ENCODE data around the gene HTR5A.
"Not testable (repeated sequence)": the region's sequence is repeated elsewhere in the genome, so short reads cannot be mapped to it uniquely, and the experiment has no call there.

HTR5A gene

GRCh38 chr7:155069992-155070751 is at the start of gene HTR5A:
Gene HTR5A, plus strand, starts transcription at chr7:155070324. Its CDS starts 576 bp downstream, at chr7:155070900.
- Mint-ChIP-seq H3K27me3 (ENCODE audit: low read depth) (peaks cover 26% of the 10 kb centered on the region), H3K4me1 (ENCODE audit: low read depth) (peaks cover 6% of the 10 kb centered on the region), H3K36me3 (ENCODE audit: low read depth) (peaks cover 1% of the 10 kb centered on the region), H3K27ac (no peak within 1 kb of the TSS), H3K9me3 (no peaks in the 10 kb centered on the region), H3K4me3 (no peak within 1 kb of the TSS)

GRCh38 chr7:155020996-155021395 is 49.1 kb upstream of the HTR5A start:
- no peak overlapping the region for H3K27ac Mint-ChIP-seq
- H3K9me3 Mint-ChIP-seq: no peaks in the 10 kb centered on the region
- H3K4me3 Mint-ChIP-seq: no peak overlapping the region
- no peaks in the 10 kb centered on the region for H3K4me1 Mint-ChIP-seq (ENCODE audit: low read depth)
- peaks cover 7% of the 10 kb centered on the region for H3K27me3 Mint-ChIP-seq (ENCODE audit: low read depth)
- no peaks in the 10 kb centered on the region for H3K36me3 Mint-ChIP-seq (ENCODE audit: low read depth)

- H3K4me3 Mint-ChIP-seq: no peak overlapping the region
- H3K9me3 Mint-ChIP-seq: no peaks in the 10 kb centered on the region
- peaks cover 7% of the 10 kb centered on the region for H3K27me3 Mint-ChIP-seq (ENCODE audit: low read depth)
- H3K4me1 Mint-ChIP-seq (ENCODE audit: low read depth): no peaks in the 10 kb centered on the region
- no peaks in the 10 kb centered on the region for H3K36me3 Mint-ChIP-seq (ENCODE audit: low read depth)
- H3K27ac Mint-ChIP-seq: no peak overlapping the region
These were observed 48.4 kb upstream of the HTR5A start for GRCh38 chr7:155021699-155022145.

- Mint-ChIP-seq H3K4me1 (ENCODE audit: low read depth) (peaks cover 7% of the 10 kb centered on the region), H3K4me3 (no peak overlapping the region), H3K9me3 (peaks cover 3% of the 10 kb centered on the region), H3K27me3 (ENCODE audit: low read depth) (peaks cover 9% of the 10 kb centered on the region), H3K36me3 (ENCODE audit: low read depth) (no peaks in the 10 kb centered on the region), H3K27ac (peak overlapping the region; percentile 29)
These were observed 42.2 kb upstream of the HTR5A start for GRCh38 chr7:155027879-155028278.

- no peak overlapping the region for H3K27ac Mint-ChIP-seq
- no peak overlapping the region for H3K4me3 Mint-ChIP-seq
- H3K9me3 Mint-ChIP-seq: no peaks in the 10 kb centered on the region
- no peaks in the 10 kb centered on the region for H3K36me3 Mint-ChIP-seq (ENCODE audit: low read depth)
- H3K4me1 Mint-ChIP-seq (ENCODE audit: low read depth): no peaks in the 10 kb centered on the region
- peaks cover 4% of the 10 kb centered on the region for H3K27me3 Mint-ChIP-seq (ENCODE audit: low read depth)
These were observed 37.1 kb upstream of the HTR5A start for GRCh38 chr7:155032978-155033377.

- H3K27me3 Mint-ChIP-seq (ENCODE audit: low read depth); H3K4me3 Mint-ChIP-seq; H3K27ac Mint-ChIP-seq: not testable (repeated sequence)
These were observed 35.6 kb upstream of the HTR5A start for GRCh38 chr7:155034495-155034894.

GRCh38 chr7:155038335-155038734 is 31.8 kb upstream of the HTR5A start:
- Mint-ChIP-seq H3K36me3 (ENCODE audit: low read depth) (no peaks in the 10 kb centered on the region), H3K27ac (no peak overlapping the region), H3K27me3 (ENCODE audit: low read depth) (peaks cover 16% of the 10 kb centered on the region)

More at GRCh38 chr7:155034495-155034894, 35.6 kb upstream of the HTR5A start:
- not testable (repeated sequence) for H3K36me3 Mint-ChIP-seq (ENCODE audit: low read depth); H3K9me3 Mint-ChIP-seq; H3K4me1 Mint-ChIP-seq (ENCODE audit: low read depth)

GRCh38 chr7:155043756-155044155 is 26.4 kb upstream of the HTR5A start:
- Mint-ChIP-seq H3K4me3 (no peak overlapping the region), H3K4me1 (ENCODE audit: low read depth) (no peaks in the 10 kb centered on the region), H3K36me3 (ENCODE audit: low read depth) (no peaks in the 10 kb centered on the region), H3K27me3 (ENCODE audit: low read depth) (peaks cover 24% of the 10 kb centered on the region), H3K9me3 (no peaks in the 10 kb centered on the region), H3K27ac (no peak overlapping the region)

More at GRCh38 chr7:155038335-155038734, 31.8 kb upstream of the HTR5A start:
- H3K4me1 Mint-ChIP-seq (ENCODE audit: low read depth): no peaks in the 10 kb centered on the region
- H3K4me3 Mint-ChIP-seq: no peak overlapping the region
- no peaks in the 10 kb centered on the region for H3K9me3 Mint-ChIP-seq

GRCh38 chr7:155048006-155048405 is 22.1 kb upstream of the HTR5A start:
- Mint-ChIP-seq H3K27me3 (ENCODE audit: low read depth) (peaks cover 8% of the 10 kb centered on the region), H3K4me1 (ENCODE audit: low read depth) (no peaks in the 10 kb centered on the region), H3K9me3 (no peaks in the 10 kb centered on the region), H3K36me3 (ENCODE audit: low read depth) (no peaks in the 10 kb centered on the region), H3K27ac (no peak overlapping the region), H3K4me3 (no peak overlapping the region)

- Mint-ChIP-seq H3K27ac (no peak overlapping the region), H3K4me1 (ENCODE audit: low read depth) (no peaks in the 10 kb centered on the region), H3K27me3 (ENCODE audit: low read depth) (no peaks in the 10 kb centered on the region), H3K4me3 (no peak overlapping the region), H3K36me3 (ENCODE audit: low read depth) (no peaks in the 10 kb centered on the region), H3K9me3 (no peaks in the 10 kb centered on the region)
These were observed 18.8 kb upstream of the HTR5A start for GRCh38 chr7:155051355-155051754.

- H3K9me3 Mint-ChIP-seq: no peaks in the 10 kb centered on the region
- no peaks in the 10 kb centered on the region for H3K4me1 Mint-ChIP-seq (ENCODE audit: low read depth)
- no peak overlapping the region for H3K27ac Mint-ChIP-seq
- H3K36me3 Mint-ChIP-seq (ENCODE audit: low read depth): no peaks in the 10 kb centered on the region
- H3K27me3 Mint-ChIP-seq (ENCODE audit: low read depth): no peaks in the 10 kb centered on the region
- H3K4me3 Mint-ChIP-seq: no peak overlapping the region
These were observed 17.1 kb upstream of the HTR5A start for GRCh38 chr7:155053002-155053401.

GRCh38 chr7:155054761-155055160 is 15.4 kb upstream of the HTR5A start:
- H3K27ac Mint-ChIP-seq: no peak overlapping the region
- no peaks in the 10 kb centered on the region for H3K9me3 Mint-ChIP-seq
- no peaks in the 10 kb centered on the region for H3K27me3 Mint-ChIP-seq (ENCODE audit: low read depth)

GRCh38 chr7:155057076-155057475 is 13.0 kb upstream of the HTR5A start:
- Mint-ChIP-seq H3K4me1 (ENCODE audit: low read depth) (no peaks in the 10 kb centered on the region), H3K27ac (no peak overlapping the region), H3K9me3 (no peaks in the 10 kb centered on the region), H3K36me3 (ENCODE audit: low read depth) (no peaks in the 10 kb centered on the region), H3K27me3 (ENCODE audit: low read depth) (peaks cover 4% of the 10 kb centered on the region), H3K4me3 (no peak overlapping the region)

More at GRCh38 chr7:155054761-155055160, 15.4 kb upstream of the HTR5A start:
- H3K4me1 Mint-ChIP-seq (ENCODE audit: low read depth): no peaks in the 10 kb centered on the region
- H3K4me3 Mint-ChIP-seq: no peak overlapping the region
- H3K36me3 Mint-ChIP-seq (ENCODE audit: low read depth): no peaks in the 10 kb centered on the region

- peaks cover 5% of the 10 kb centered on the region for H3K27me3 Mint-ChIP-seq (ENCODE audit: low read depth)
- H3K36me3 Mint-ChIP-seq (ENCODE audit: low read depth): no peaks in the 10 kb centered on the region
- no peaks in the 10 kb centered on the region for H3K4me1 Mint-ChIP-seq (ENCODE audit: low read depth)
- no peaks in the 10 kb centered on the region for H3K9me3 Mint-ChIP-seq
- no peak overlapping the region for H3K27ac Mint-ChIP-seq
- no peak overlapping the region for H3K4me3 Mint-ChIP-seq
These were observed 11.2 kb upstream of the HTR5A start for GRCh38 chr7:155058896-155059295.

GRCh38 chr7:155059703-155060102 is 10.4 kb upstream of the HTR5A start:
- Mint-ChIP-seq H3K4me3 (no peak overlapping the region), H3K27ac (no peak overlapping the region), H3K27me3 (ENCODE audit: low read depth) (peaks cover 5% of the 10 kb centered on the region), H3K36me3 (ENCODE audit: low read depth) (no peaks in the 10 kb centered on the region), H3K4me1 (ENCODE audit: low read depth) (no peaks in the 10 kb centered on the region), H3K9me3 (no peaks in the 10 kb centered on the region)

Measured in T-helper 1 cell treated with Interleukin-12 subunit alpha and Interleukin-12 subunit beta and Interleukin-4 antibody, amounts not matched to agents 30 μg/mL and 1 μg/mL, for 36 hours (primary cell).